Ishikawa (cell line): ENCODE measurements around the gene TNS1.

Experiments
- CEBPB ChIP-seq: IDR thresholded peaks from 2 replicates; pipeline ENCODE4 v1.6.1; 2012
- CREB1 ChIP-seq: IDR thresholded peaks from 2 replicates; pipeline ENCODE4 v1.6.1; 2012; ENCODE audit warnings: low read depth
- EGR1 ChIP-seq: IDR thresholded peaks from 2 replicates; pipeline ENCODE4 v1.6.1; 2012
- EP300 ChIP-seq: IDR thresholded peaks from 2 replicates; pipeline ENCODE4 v1.6.1; 2012; ENCODE audit warnings: borderline replicate concordance
- FOXM1 ChIP-seq: IDR thresholded peaks from 2 replicates; pipeline ENCODE4 v1.6.1; 2012; ENCODE audit warnings: low read depth, borderline replicate concordance
- NFIC ChIP-seq: IDR thresholded peaks from 2 replicates; pipeline ENCODE4 v1.6.1; 2012
- RAD21 ChIP-seq: IDR thresholded peaks from 2 replicates; pipeline ENCODE4 v1.6.1; 2012; ENCODE audit warnings: low read depth
- TAF1 ChIP-seq: IDR thresholded peaks from 2 replicates; pipeline ENCODE4 v1.6.1; 2012; ENCODE audit warnings: low read depth, mild to moderate bottlenecking
- TEAD4 ChIP-seq: IDR thresholded peaks from 2 replicates; pipeline ENCODE4 v1.6.1; 2012
- YY1 ChIP-seq: IDR thresholded peaks from 2 replicates; pipeline ENCODE4 v1.6.1; 2012; ENCODE audit warnings: low read depth
- TF ChIP-seq, protein P1 (sequence below): IDR thresholded peaks from 2 replicates; pipeline ENCODE4 v1.6.1; 2012

DNA sequence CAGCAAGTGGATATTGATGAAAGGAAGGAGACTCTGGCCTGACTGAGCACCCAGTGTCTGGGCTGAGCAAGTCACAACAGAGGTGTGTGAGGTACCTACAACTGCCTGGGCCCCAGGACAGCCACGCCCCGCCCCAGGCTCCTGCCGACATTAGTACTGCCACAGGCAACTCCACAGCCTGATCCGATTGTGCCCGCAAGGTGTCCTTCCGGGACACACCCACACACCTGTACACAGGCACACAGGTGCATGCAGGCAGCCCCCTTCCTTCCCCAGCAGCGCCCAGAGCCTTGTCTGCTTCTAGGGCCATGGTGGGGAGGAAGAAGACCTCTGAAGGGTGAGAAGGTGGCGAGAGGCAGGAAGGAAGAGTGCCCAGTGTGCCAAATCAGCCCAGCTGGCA lies 83.6 kb downstream of the TNS1 start:
- TF ChIP-seq CEBPB (no peak), EP300 (no peak), FOXM1 (no peak), EGR1 (no peak), CREB1 (no peak), TEAD4 (no peak), RAD21 (no peak), YY1 (no peak), TAF1 (no peak), NFIC (no peak)
- TF ChIP-seq, protein P1, sequence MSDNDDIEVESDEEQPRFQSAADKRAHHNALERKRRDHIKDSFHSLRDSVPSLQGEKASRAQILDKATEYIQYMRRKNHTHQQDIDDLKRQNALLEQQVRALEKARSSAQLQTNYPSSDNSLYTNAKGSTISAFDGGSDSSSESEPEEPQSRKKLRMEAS: no peak
